Activated CD4-positive, alpha-beta T cell treated with anti-CD3 and anti-CD28 coated beads for 4 hours (primary cell): ENCODE measurements around the gene TNS2.
A peak's percentile ranks its signal among the peaks of the same experiment; 100 is the strongest.

ENCODE experiments used
- DNase-seq, 2 donors: peaks; one replicate each; pipeline ENCODE4 v3.0.0-alpha.2; 2020

The TNS2 gene

GRCh38 chr12:53068811-53069585 is 19.1 kb downstream of the TNS2 start:
- DNase-seq, result no peak

- DNase-seq, result no peak
These were observed 20.0 kb downstream of the TNS2 start for GRCh38 chr12:53069621-53070410.

- no peak for DNase-seq
These were observed 21.1 kb downstream of the TNS2 start for GRCh38 chr12:53070877-53071492.

GRCh38 chr12:53071591-53072551 is 22.0 kb downstream of the TNS2 start:
- DNase-seq, result no peak

- no peak for DNase-seq
These were observed 24.0 kb downstream of the TNS2 start for GRCh38 chr12:53073881-53074280.

- no peak for DNase-seq
These were observed 24.6 kb downstream of the TNS2 start for GRCh38 chr12:53074283-53074998.

GRCh38 chr12:53074999-53075370 is 25.1 kb downstream of the TNS2 start:
- DNase-seq, result no peak

GRCh38 chr12:53076461-53076860 is 26.6 kb downstream of the TNS2 start:
- no peak for DNase-seq

- DNase-seq, result no peak
These were observed 27.2 kb downstream of the TNS2 start for GRCh38 chr12:53077030-53077429.

GRCh38 chr12:53078425-53079225 is 28.8 kb downstream of the TNS2 start:
- peak; percentile 42 to 46 for DNase-seq

- peak; percentile 94 to 96 for DNase-seq
These were observed 29.6 kb downstream of the TNS2 start, which contains the start of gene SPRYD3 for GRCh38 chr12:53079226-53080117. Gene SPRYD3, minus strand, starts transcription at chr12:53079390. Its CDS starts 57 bp downstream, at chr12:53079333.

- no peak for DNase-seq
These were observed 32.8 kb downstream of the TNS2 start for GRCh38 chr12:53082637-53083175.

- DNase-seq, result no peak
These were observed 36.5 kb downstream of the TNS2 start for GRCh38 chr12:53086361-53086760.

- DNase-seq, result no peak
These were observed 40.2 kb downstream of the TNS2 start for GRCh38 chr12:53090105-53090504.

GRCh38 chr12:53090554-53090953 is 40.7 kb downstream of the TNS2 start:
- no peak for DNase-seq

GRCh38 chr12:53091756-53092155 is 41.9 kb downstream of the TNS2 start:
- no peak for DNase-seq

GRCh38 chr12:53093777-53094393 is 44.0 kb downstream of the TNS2 start:
- DNase-seq, result no peak

GRCh38 chr12:53094394-53094787 is 44.5 kb downstream of the TNS2 start:
- DNase-seq, result no peak
